ENCODE results near the gene CDC42. TPM values are rescaled to one million over a fixed set of nuclear protein-coding genes. Genes with fewer than 3 reads are reported as not detected.
A peak's percentile ranks its signal among the peaks of the same experiment; 100 is the strongest.

Gene CDC42
- total and polyA plus RNA-seq, 2 experiments from 2014 or later = 119 to 184 TPM

- no peak for TF ChIP-seq ZNF462 (CRISPR knock-in tag; IDR thresholded peaks at IDR 0.05)
- no peak for TF ChIP-seq NANOG (IDR thresholded peaks at IDR 0.05; ENCODE audit: borderline replicate concordance)
- TF ChIP-seq CREB1 (CRISPR knock-in tag; IDR thresholded peaks at IDR 0.05; ENCODE audit: low read depth) = no peak
- TF ChIP-seq ZNF331 (CRISPR knock-in tag; IDR thresholded peaks at IDR 0.05; ENCODE audit: low read depth) = no peak
- TF ChIP-seq EZH2phosphoT487 (IDR thresholded peaks at IDR 0.05; ENCODE audit: unreplicated experiment) = no peak
Observed at GRCh38 chr1:22107126-22107525, 54.6 kb downstream of the CDC42 start (continued).

GRCh38 chr1:22108339-22109105 lies 56.0 kb downstream of the CDC42 start:
- Histone ChIP-seq H3F3A (replicated peaks; ENCODE audit: low read depth) (no peaks in the 10 kb centered on the region), H3K27ac (ENCODE audit: low read depth) (peak overlapping the region; percentile 45; the same call in 1 of the 2 replicates), H3K4me2 (no peak overlapping the region), H3K9me2 (ENCODE audit: insufficient read depth) (no peaks in the 10 kb centered on the region), H3K27me3 (ENCODE audit: insufficient read depth) (no peaks in the 10 kb centered on the region), H4K20me1 (replicated peaks; ENCODE audit: insufficient read depth) (peaks cover 13% of the 10 kb centered on the region), H2AFZ (no peak overlapping the region), H3K4me3 (no peak overlapping the region), H3K79me2 (replicated peaks; ENCODE audit: insufficient read depth) (peaks cover 25% of the 10 kb centered on the region), H3K4me1 (ENCODE audit: insufficient read depth) (no peaks in the 10 kb centered on the region), H3K36me3 (ENCODE audit: insufficient read depth) (no peaks in the 10 kb centered on the region)
- Mint-ChIP-seq H3K4me3 (no peak overlapping the region), H3K27me3 (ENCODE audit: insufficient read depth, low read depth, poor library complexity) (peaks cover 7% of the 10 kb centered on the region), H3K4me1 (peaks cover 14% of the 10 kb centered on the region), H3K36me3 (ENCODE audit: low read depth) (peaks cover 6% of the 10 kb centered on the region; the same call in 1 of the 3 replicates), H3K9me3 (no peaks in the 10 kb centered on the region; the same call in 2 of the 3 replicates), H3K27ac (peak overlapping the region; percentile 33; the same call in 1 of the 2 replicates)
- ATAC-seq (no peak), DNase-seq (ENCODE audit: low spot score) (no peak)
- TF ChIP-seq ZNF462 (CRISPR knock-in tag; IDR thresholded peaks at IDR 0.05) (no peak), EZH2 (IDR thresholded peaks at IDR 0.05; ENCODE audit: low read depth, unreplicated experiment) (no peak), ZNF114 (CRISPR knock-in tag; IDR thresholded peaks at IDR 0.05) (no peak)
